NCI-H460 (cell line): Measurements from ENCODE around the gene LIFR. TPM values are rescaled to one million over a fixed set of nuclear protein-coding genes. Genes with fewer than 3 reads are reported as not detected.
"Not testable (repeated sequence)": the region's sequence is repeated elsewhere in the genome, so short reads cannot be mapped to it uniquely, and the experiment has no call there.

Experiments
- DNase-seq: peaks from one replicate; pipeline ENCODE4 v3.0.0-alpha.2; 2016; ENCODE audit warnings: low read depth; ENCODE audit errors: extremely low read depth
- total RNA-seq: library from RNA; depleted of rRNA; stranded (reverse); fragments of >200 nt; shearing (Covaris generic); gene quantifications from 2 replicates; pipeline ENCODE4 v1.2.3, GENCODE V29; 2014

Gene LIFR
- total RNA-seq, 1 experiment from 2014 or later = 62.4 TPM

- DNase-seq = no peak
Observed at GRCh38 chr5:38583500-38583899, 27.1 kb upstream of the LIFR start.

- no peak for DNase-seq
Observed at GRCh38 chr5:38582975-38583319, 26.5 kb upstream of the LIFR start.

GRCh38 chr5:38582293-38582974, 26.0 kb upstream of the LIFR start:
- no peak for DNase-seq

GRCh38 chr5:38581597-38581996, 25.2 kb upstream of the LIFR start:
- no peak for DNase-seq

- DNase-seq = no peak
Observed at GRCh38 chr5:38579105-38579504, 22.7 kb upstream of the LIFR start.

- DNase-seq = no peak
Observed at GRCh38 chr5:38576961-38577684, 20.7 kb upstream of the LIFR start.

GRCh38 chr5:38576442-38576841, 20.0 kb upstream of the LIFR start:
- DNase-seq = no peak

- no peak for DNase-seq
Observed at GRCh38 chr5:38575476-38575875, 19.0 kb upstream of the LIFR start.

- DNase-seq = no peak
Observed at GRCh38 chr5:38574009-38574408, 17.6 kb upstream of the LIFR start.

- DNase-seq = no peak
Observed at GRCh38 chr5:38573521-38573920, 17.1 kb upstream of the LIFR start.

- no peak for DNase-seq
Observed at GRCh38 chr5:38569180-38569579, 12.7 kb upstream of the LIFR start.

GRCh38 chr5:38567306-38567705, 10.9 kb upstream of the LIFR start:
- DNase-seq = not testable (repeated sequence)

GRCh38 chr5:38563624-38564023, 7.2 kb upstream of the LIFR start:
- no peak for DNase-seq

- DNase-seq = no peak
Observed at GRCh38 chr5:38562444-38563210, 6.2 kb upstream of the LIFR start.

- DNase-seq = no peak
Observed at GRCh38 chr5:38559428-38559827, 3.0 kb upstream of the LIFR start.

- DNase-seq = no peak
Observed at GRCh38 chr5:38557792-38558191, 1.3 kb upstream of the LIFR start.

GRCh38 chr5:38557308-38557710, 863 bp upstream of the LIFR start:
- DNase-seq = no peak

GRCh38 chr5:38556088-38556598, 303 bp downstream of the LIFR start:
- no peak for DNase-seq

- DNase-seq = no peak
Observed at GRCh38 chr5:38555354-38556087, 925 bp downstream of the LIFR start.

- DNase-seq = no peak
Observed at GRCh38 chr5:38554861-38555260, 1.6 kb downstream of the LIFR start.

- DNase-seq = no peak
Observed at GRCh38 chr5:38554403-38554802, 2.0 kb downstream of the LIFR start.
